Subcutaneous adipose tissue (tissue), 4 donors: Measurements from ENCODE around the gene NUCB1. TPM values are rescaled to one million over a fixed set of nuclear protein-coding genes. Genes with fewer than 3 reads are reported as not detected.

Source experiments
- total RNA-seq, 4 donors: library from RNA; depleted of rRNA; stranded (reverse); fragments of >200 nt; gene quantifications; one replicate each; pipeline ENCODE4 v1.1.0, GENCODE V29; 2016
- TF ChIP-seq, protein P1 (sequence below): fragments of 450-650 bp; IDR thresholded peaks from one replicate; pipeline ENCODE4 v1.5.1; 2016; ENCODE audit warnings: low read depth, mild to moderate bottlenecking, control low read depth, antibody characterized with exemption, moderate library complexity

The NUCB1 gene
- total RNA-seq, 4 donors from 2014 or later: 128 to 480 (median 313) TPM

GRCh38 chr19:48962849-48963165, 62.7 kb downstream of the NUCB1 start:
- TF ChIP-seq, protein P1, sequence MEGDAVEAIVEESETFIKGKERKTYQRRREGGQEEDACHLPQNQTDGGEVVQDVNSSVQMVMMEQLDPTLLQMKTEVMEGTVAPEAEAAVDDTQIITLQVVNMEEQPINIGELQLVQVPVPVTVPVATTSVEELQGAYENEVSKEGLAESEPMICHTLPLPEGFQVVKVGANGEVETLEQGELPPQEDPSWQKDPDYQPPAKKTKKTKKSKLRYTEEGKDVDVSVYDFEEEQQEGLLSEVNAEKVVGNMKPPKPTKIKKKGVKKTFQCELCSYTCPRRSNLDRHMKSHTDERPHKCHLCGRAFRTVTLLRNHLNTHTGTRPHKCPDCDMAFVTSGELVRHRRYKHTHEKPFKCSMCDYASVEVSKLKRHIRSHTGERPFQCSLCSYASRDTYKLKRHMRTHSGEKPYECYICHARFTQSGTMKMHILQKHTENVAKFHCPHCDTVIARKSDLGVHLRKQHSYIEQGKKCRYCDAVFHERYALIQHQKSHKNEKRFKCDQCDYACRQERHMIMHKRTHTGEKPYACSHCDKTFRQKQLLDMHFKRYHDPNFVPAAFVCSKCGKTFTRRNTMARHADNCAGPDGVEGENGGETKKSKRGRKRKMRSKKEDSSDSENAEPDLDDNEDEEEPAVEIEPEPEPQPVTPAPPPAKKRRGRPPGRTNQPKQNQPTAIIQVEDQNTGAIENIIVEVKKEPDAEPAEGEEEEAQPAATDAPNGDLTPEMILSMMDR: no peak

GRCh38 chr19:48963371-48964204, 63.5 kb downstream of the NUCB1 start:
- TF ChIP-seq, protein P1: no peak

DNA sequence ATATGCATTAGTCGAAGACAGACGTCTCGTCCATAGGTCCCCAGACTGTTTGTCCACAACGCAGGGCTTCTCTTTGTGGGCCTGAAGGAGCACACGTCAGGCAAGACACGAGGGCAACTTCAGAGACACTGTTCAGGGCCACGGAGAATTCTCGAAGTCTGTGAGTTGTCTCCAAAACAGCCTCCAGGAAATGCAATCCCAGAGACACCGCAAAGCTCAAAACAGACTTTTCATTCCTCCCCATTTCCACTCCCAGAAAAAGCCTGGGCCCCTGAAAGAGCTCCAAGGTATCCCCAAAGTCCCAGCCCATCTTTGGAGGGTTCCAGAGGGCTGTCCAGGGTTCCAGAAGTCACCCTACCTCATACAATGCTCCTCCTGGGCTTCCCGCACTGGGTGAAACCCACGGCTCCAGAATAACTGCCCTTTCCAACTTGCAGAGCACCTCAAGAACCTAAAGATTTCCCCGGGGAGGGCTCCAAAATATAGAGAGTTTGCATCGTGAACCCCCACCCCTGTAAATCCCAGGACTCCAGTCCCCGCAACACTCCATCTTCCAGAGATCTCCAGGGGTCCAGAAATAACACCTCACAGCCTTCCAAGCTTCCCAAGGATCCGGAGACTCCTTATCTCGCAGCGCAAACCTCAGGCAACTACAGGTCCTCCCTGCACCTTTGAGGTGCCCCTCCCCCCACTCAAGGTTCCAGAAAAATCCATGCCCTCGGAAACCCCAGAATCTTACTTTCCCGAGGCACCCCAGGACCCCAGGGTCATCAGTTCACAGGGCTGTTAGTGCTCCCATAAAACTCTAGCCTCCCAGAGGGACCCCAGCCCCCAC, 64.3 kb downstream of the NUCB1 start:
- TF ChIP-seq, protein P1: no peak

- TF ChIP-seq, protein P1: no peak
These were observed 65.1 kb downstream of the NUCB1 start, which contains the start of gene FTL for GRCh38 chr19:48965040-48965805. Gene FTL, plus strand, starts transcription at chr19:48965309. Its CDS starts 199 bp downstream, at chr19:48965508.

DNA sequence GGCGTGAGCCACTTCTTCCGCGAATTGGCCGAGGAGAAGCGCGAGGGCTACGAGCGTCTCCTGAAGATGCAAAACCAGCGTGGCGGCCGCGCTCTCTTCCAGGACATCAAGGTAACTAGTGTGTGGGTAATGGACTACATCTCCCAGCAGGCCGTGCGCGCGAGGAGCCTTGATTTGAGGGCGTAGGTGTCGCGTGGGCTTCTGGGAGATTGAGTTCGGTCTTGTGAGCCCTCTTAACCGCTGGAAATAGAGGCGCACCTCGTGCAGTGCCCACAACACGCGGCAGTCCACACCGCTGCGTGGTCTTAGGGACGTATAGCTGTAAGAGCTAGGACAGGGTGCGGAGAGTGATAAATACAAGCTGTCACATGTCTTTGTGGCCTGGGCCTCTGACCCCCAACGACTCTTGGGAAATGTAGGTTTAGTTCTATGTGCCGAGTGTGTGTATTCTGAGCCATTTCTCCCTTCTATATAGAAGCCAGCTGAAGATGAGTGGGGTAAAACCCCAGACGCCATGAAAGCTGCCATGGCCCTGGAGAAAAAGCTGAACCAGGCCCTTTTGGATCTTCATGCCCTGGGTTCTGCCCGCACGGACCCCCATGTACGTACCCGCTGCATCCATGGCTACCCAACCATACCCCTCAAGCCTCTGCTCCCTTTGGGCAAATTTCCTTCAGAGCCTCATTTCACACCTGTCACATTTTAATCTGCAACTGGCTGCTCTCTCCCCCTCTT, 65.9 kb downstream of the NUCB1 start:
- TF ChIP-seq, protein P1: no peak

DNA sequence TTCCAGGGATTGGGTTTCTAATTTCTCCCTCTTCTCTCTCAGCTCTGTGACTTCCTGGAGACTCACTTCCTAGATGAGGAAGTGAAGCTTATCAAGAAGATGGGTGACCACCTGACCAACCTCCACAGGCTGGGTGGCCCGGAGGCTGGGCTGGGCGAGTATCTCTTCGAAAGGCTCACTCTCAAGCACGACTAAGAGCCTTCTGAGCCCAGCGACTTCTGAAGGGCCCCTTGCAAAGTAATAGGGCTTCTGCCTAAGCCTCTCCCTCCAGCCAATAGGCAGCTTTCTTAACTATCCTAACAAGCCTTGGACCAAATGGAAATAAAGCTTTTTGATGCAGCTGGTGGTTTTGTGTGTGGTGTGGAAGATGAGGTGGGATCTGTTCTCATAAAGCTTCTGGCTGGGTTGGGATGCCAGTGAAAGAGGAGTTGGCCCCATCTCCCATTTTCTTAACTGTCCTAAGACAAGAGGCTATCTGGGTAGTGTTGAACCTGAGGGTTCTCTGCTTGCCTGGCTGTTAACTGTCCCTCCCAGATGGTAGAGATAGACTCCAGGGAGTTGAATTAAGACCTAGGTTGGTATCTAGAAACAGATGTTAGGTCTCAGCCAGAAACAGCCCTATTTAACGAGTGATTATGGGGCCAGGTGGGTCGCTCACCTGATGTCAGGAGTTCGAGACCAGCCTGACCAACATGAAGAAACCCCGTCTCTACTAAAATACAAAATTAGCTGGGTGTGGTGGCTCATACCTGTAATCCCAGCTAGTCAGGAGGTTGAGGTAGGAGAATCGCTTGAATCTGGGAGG, 66.6 kb downstream of the NUCB1 start:
- TF ChIP-seq, protein P1: no peak
